Measurements from ENCODE around the gene ZNF385D.

Gene ZNF385D, protein sequence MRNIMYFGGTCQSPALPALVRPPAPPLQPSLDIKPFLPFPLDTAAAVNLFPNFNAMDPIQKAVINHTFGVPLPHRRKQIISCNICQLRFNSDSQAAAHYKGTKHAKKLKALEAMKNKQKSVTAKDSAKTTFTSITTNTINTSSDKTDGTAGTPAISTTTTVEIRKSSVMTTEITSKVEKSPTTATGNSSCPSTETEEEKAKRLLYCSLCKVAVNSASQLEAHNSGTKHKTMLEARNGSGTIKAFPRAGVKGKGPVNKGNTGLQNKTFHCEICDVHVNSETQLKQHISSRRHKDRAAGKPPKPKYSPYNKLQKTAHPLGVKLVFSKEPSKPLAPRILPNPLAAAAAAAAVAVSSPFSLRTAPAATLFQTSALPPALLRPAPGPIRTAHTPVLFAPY

DNA sequence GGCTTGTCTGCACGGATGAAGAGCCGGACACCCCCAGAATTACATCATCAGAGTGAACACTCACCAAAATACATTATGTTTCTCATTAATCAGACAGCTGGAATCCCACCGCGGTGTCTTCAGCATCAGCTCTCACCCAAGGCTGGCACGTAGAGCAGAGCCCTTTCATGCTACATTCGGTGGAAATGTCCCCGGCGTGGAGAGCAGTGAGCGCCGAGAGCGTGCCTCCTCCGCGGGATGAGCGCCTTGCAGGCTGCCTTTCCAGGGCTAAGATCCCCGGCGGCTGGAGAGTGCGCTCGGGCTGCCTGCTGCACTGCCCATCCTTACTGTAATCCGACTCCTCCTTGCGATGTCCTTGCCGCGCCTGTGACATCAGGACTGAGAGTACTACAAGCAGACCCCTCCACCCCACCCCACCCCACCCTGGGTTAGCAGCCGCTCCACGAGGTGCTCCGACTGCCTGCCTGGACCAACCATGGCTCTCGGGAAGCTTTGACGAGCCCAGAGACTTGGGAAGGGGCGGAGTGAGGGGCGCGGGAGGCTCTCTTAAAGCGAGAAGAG, at the start of gene ZNF385D:
Gene ZNF385D (minus strand): TSS at position 380 of the 561 bp plus-strand sequence. CDS start 294 bp downstream, at position 86.
- peak; percentile 63 for DNase-seq (ENCODE audit: low read depth)

DNA sequence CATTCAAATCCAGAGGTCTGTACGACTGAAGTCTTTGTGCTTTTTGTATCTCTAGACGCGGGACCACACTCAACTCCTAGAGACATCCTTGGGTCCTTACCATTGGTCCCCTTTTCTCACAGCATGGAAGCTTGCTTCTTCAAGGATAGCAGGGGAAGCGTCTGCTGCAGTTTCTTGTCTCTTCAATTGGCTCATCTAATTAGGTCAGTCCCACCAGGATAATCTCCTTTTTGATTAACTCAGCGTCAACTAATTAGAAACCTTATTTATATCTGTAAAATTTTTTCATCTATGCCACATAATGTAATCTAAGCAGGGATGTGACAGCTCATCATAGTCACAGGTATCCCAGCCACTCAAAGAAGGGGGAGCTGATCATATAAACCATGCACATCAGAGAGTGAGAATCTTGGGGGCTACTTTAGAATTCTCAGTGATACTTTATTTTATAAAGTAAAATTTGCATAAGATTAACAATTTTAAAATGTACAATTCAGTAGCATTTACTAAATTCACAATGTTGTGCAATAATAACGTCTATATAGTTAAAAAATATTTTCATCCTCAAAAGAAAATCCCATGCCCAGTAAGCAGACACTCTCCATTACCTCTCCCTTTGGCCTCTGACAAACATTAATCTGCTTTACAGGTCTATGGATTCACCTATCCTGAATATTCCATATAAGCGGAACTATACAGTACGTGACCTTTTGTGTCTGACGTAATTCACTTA, 47.5 kb upstream of the ZNF385D start:
- no peak for DNase-seq (ENCODE audit: low read depth)

DNA sequence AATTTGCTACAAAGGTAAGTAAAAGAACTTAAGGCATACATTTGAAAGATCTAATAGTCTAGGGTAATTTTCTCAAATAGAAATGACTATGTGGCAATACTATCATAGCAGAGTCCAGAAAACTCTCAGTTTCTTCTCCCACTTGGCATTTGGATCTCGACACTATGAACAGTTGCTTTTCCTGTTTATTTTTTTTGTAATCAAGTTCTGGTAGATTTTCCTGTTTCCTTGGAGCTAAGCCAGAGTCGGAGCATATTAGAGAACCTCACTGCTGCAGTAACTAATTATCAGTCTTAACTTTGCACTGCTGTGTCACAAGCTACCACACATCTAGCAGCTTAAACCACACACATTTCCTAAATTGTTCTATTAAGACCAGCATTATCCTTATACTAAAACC, 44.9 kb upstream of the ZNF385D start:
- no peak for DNase-seq (ENCODE audit: low read depth)

GRCh38 chr3:21795152-21795837, 44.3 kb upstream of the ZNF385D start:
- DNase-seq (ENCODE audit: low read depth), result no peak

GRCh38 chr3:21794291-21794690, 43.3 kb upstream of the ZNF385D start:
- no peak for DNase-seq (ENCODE audit: low read depth)

DNA sequence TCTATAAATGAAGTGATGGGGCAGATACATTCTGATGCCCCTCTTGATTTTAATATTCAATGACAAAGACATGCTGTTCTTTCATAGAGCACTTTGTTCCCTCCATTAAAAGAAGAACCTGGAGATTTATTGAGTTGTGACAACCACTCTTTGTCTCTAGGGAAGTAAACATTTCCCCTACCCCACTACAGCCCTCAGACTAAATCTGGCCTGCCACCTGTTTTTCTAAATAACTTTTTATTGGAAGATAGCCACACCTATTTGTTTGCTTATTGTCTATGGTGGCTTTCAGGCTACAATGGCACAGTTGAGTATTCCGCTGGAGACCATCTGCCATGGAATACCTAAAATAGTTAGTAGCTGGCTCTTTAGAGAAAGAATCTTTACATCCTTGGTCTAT, 41.2 kb upstream of the ZNF385D start:
- DNase-seq (ENCODE audit: low read depth), result no peak

GRCh38 chr3:21791356-21791755, 40.3 kb upstream of the ZNF385D start:
- DNase-seq (ENCODE audit: low read depth), result no peak

- no peak for DNase-seq (ENCODE audit: low read depth)
Observed at GRCh38 chr3:21790466-21790865, 39.5 kb upstream of the ZNF385D start.

DNA sequence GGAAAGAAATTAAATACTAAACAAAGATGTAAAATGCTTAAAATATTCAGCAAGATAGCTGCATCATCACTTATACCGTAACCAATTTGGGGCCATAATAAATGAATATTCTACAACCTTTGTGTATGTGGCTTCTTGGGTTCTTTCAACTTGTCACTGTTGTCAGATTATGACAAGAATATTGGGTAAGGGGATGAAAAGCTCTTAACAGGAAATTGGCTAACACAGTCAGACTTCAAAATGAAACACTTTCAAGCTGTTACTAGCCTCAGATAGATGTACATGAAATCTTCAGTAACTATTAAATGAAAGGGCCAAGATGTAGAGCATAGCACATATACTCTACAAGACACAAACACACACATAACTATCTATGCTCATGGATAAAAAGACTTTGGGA, 38.7 kb upstream of the ZNF385D start:
- no peak for DNase-seq (ENCODE audit: low read depth)

GRCh38 chr3:21786438-21786797, 35.4 kb upstream of the ZNF385D start:
- DNase-seq (ENCODE audit: low read depth), result no peak

DNA sequence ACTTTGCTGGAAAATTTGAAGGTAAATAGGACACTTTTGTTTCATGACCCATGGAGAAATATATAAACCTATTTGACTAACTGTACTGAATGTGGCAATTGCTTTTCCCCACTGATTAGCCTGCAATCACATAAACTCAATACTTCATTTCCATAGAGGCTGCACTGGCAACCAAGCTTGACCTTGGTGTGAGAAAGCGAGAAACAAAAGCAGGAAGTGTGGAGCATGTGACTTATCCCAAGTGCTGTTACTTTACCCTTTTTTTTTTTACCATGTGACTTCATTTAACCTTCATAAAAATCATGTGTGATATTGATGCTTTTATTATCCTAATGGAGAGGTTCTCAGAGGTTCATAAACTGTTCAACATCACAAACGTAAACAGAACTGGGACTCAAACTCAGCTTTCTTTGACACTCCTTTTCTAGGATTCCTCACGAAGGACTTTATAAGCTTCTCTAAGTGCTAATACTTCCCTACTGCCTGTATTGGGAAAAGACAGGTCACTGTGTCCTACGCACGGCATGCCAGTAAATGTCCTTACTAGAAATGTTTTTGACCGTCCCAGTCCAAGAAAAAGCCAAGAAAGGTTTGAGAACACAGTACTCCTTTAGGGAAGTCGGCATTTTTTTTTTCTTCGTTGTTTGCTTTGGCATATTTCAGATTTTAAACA, 34.9 kb upstream of the ZNF385D start:
- no peak for DNase-seq (ENCODE audit: low read depth)

- no peak for DNase-seq (ENCODE audit: low read depth)
Observed at GRCh38 chr3:21783839-21784238, 32.8 kb upstream of the ZNF385D start.

DNA sequence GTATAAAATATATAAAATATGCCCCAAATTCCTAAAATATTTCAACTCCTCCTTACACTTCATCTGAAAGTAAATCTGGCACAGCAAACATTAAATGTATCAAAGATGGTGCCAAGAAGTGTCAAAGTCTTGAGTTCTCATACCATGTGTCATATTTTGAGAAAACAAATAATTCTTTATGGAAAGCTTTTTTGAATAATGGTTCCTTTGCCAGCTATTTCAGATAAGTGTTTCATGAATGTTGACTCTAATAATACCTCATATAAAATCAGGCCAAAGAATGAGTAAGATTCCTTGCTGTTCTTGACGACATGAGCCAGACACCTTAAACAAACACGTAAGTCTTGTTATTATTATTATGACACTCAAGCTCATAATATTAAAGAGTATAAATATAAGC, 30.3 kb upstream of the ZNF385D start:
- no peak for DNase-seq (ENCODE audit: low read depth)

- DNase-seq (ENCODE audit: low read depth), result no peak
Observed at GRCh38 chr3:21779909-21780308, 28.9 kb upstream of the ZNF385D start.

- DNase-seq (ENCODE audit: low read depth), result no peak
Observed at GRCh38 chr3:21778715-21779114, 27.7 kb upstream of the ZNF385D start.

GRCh38 chr3:21777821-21778220, 26.8 kb upstream of the ZNF385D start:
- no peak for DNase-seq (ENCODE audit: low read depth)

- DNase-seq (ENCODE audit: low read depth), result no peak
Observed at GRCh38 chr3:21766002-21766401, 15.0 kb upstream of the ZNF385D start.

GRCh38 chr3:21755896-21756295, 4.9 kb upstream of the ZNF385D start:
- no peak for DNase-seq (ENCODE audit: low read depth)

DNA sequence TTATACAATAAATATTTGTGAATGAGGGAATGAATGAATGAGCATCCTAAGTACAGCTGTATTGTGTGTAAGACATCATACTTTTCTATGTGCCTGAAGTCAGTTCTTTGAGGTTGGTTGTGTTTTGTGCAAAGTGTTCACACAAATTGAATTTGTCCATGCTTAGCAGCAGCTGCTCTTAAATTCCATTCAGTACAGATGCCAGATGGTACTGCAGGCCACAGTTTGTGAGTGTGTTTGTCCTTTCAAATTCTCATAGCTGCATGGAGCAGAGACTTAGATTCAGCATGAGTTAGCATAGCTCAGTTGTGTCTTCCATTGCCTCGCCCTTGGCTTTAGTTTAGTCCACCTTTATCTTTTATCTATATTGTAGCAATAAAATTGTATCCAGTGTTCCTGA, 3.8 kb upstream of the ZNF385D start:
- no peak for DNase-seq (ENCODE audit: low read depth)

DNA sequence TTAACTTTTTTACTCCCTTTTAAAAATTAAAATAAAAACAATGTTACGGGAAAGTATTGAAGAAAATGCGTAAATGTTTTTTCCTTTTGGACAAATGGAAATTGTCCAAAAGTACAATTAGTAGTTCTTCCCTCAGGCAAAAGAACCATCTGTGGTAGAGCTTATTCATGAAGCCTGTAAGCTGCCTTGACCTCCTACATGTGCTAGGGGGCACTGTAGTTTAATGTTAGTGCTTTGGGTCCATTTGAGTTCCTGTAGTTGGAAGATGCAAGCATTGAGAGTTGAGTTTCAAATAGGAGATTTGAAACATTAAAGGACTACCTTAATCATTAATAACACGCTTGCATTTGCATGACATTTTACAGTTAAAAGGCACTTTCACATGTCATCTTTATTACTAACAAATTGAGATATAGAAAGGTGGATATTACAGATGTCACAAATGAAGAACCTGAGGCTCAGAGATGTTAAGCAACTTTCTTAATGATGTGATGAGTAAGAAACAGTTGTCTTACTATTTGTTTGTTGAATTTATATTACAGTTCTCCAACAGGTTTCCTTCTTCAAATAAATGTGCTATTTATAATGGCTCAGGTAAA, 1.8 kb upstream of the ZNF385D start:
- DNase-seq (ENCODE audit: low read depth), result peak; percentile 70

DNA sequence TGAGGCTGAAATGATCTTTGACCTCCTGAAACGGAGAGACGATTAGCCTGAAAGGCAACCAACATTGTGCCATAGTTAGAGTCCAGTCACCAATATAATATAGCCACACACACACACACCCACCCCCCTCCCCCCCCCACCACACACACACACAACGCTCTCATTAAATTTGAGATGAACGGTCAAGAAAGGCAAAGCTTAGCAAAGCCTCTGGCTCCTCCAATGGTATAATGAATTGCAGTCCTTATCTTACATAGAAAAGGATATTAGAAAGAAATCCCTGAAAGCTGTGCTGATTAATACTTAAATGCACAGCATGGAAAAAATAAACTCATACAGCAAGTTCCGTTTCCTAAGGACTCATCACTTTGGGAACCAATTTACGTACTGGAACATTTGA, 876 bp upstream of the ZNF385D start:
- DNase-seq (ENCODE audit: low read depth), result no peak

All from EH (cell line).